ENCODE results near the gene GMIP. TPM values are rescaled to one million over a fixed set of nuclear protein-coding genes. Genes with fewer than 3 reads are reported as not detected.
A peak's percentile ranks its signal among the peaks of the same experiment; 100 is the strongest.

The GMIP gene
- total RNA-seq, 1 donor = 6.5 TPM

GRCh38 chr19:19627621-19628500 is 15.6 kb downstream of the GMIP start, which contains the start of gene LPAR2:
TSS of gene LPAR2 (minus strand) at chr19:19628220. CDS start at chr19:19627275, 945 bp downstream.
- Histone ChIP-seq H3K27me3 (ENCODE audit: insufficient read depth, low read length) (no peaks in the 10 kb centered on the region), H3K4me1 (ENCODE audit: insufficient read depth, low read length) (peaks cover 6% of the 10 kb centered on the region), H3K9me3 (ENCODE audit: low read depth, low read length) (no peaks in the 10 kb centered on the region), H3K79me2 (ENCODE audit: insufficient read depth, low read length) (no peaks in the 10 kb centered on the region), H3K27ac (ENCODE audit: low read depth, low read length) (no peak within 1 kb of the TSS), H3K4me3 (ENCODE audit: insufficient read depth, low read length) (peak within 1 kb of the TSS; percentile 51), H3K4me2 (ENCODE audit: insufficient read depth, low read length) (peak within 1 kb of the TSS; percentile 68), H4K20me1 (ENCODE audit: insufficient read depth, low read length) (no peaks in the 10 kb centered on the region), H3K36me3 (ENCODE audit: insufficient read depth, low read length) (peaks cover 8% of the 10 kb centered on the region), H2AFZ (ENCODE audit: low read length) (no peak within 1 kb of the TSS)
- DNase-seq (ENCODE audit: insufficient read length, low spot score, missing footprints) = peak; percentile 92
- TF ChIP-seq CTCF (IDR thresholded peaks at IDR 0.05; ENCODE audit: extremely low read depth, low read depth, low read length) = no peak

DNA sequence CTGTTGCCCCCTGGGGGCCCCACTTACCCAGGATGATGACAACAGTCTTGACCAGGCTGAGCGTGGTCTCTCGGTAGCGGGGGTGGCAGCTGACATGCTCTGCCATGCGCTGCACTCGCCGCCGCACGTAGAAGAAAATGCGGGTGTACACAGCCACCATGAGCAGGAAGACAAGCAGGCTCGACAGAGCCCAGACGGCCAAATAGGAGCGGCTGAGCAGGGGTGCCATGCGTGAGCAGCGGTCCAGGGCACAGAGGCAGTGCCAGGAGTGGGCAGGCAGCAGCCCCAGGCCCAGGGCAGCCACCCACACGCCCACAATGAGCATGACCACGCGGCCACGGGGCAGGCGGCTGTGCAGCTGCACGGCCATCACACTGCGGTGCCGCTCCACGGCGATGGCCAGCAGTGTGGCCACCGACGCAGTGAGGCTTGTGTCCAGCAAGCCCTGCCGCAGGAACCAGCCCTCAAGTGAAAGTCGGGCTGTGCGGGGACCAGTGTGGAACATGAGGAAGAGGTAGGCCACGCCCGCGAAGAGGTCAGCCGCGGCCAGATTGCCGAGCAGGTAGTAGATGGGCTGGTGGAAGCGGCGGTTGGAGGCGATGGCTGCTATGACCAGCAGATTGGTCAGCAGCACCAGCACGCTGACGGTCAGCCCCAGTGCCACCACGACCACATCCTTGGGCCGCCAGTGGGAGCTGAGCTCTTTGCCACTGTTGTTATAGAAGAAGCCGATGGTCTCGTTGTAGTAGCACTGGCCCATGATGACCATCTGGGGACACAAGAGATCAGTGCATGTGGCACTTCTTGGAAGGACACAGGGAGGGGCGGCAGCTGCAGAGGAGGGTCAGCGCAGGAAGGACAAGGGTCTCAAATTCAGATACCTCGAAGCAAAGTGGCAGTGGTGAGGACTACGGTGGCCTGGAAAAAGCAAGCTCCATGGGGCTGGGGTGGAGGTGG is 16.7 kb downstream of the GMIP start:
- Histone ChIP-seq H4K20me1 (ENCODE audit: insufficient read depth, low read length) (no peaks in the 10 kb centered on the region), H3K4me2 (ENCODE audit: insufficient read depth, low read length) (no peak overlapping the region), H3K9me3 (ENCODE audit: low read depth, low read length) (no peaks in the 10 kb centered on the region), H3K27ac (ENCODE audit: low read depth, low read length) (no peak overlapping the region), H3K4me1 (ENCODE audit: insufficient read depth, low read length) (peaks cover 6% of the 10 kb centered on the region), H3K36me3 (ENCODE audit: insufficient read depth, low read length) (peaks cover 4% of the 10 kb centered on the region), H2AFZ (ENCODE audit: low read length) (no peak overlapping the region), H3K4me3 (ENCODE audit: insufficient read depth, low read length) (no peak overlapping the region), H3K79me2 (ENCODE audit: insufficient read depth, low read length) (no peaks in the 10 kb centered on the region), H3K27me3 (ENCODE audit: insufficient read depth, low read length) (no peaks in the 10 kb centered on the region)
- peak; percentile 83 for DNase-seq (ENCODE audit: insufficient read length, low spot score, missing footprints)
- TF ChIP-seq CTCF (IDR thresholded peaks at IDR 0.05; ENCODE audit: extremely low read depth, low read depth, low read length) = no peak

- peak; percentile 62 for DNase-seq (ENCODE audit: insufficient read length, low spot score, missing footprints)
- Histone ChIP-seq H3K27ac (ENCODE audit: low read depth, low read length) (no peak overlapping the region), H3K27me3 (ENCODE audit: insufficient read depth, low read length) (no peaks in the 10 kb centered on the region), H4K20me1 (ENCODE audit: insufficient read depth, low read length) (no peaks in the 10 kb centered on the region), H3K4me2 (ENCODE audit: insufficient read depth, low read length) (no peak overlapping the region), H3K79me2 (ENCODE audit: insufficient read depth, low read length) (no peaks in the 10 kb centered on the region), H3K4me1 (ENCODE audit: insufficient read depth, low read length) (peaks cover 7% of the 10 kb centered on the region), H3K36me3 (ENCODE audit: insufficient read depth, low read length) (no peaks in the 10 kb centered on the region), H3K4me3 (ENCODE audit: insufficient read depth, low read length) (no peak overlapping the region), H2AFZ (ENCODE audit: low read length) (no peak overlapping the region), H3K9me3 (ENCODE audit: low read depth, low read length) (no peaks in the 10 kb centered on the region)
- TF ChIP-seq CTCF (IDR thresholded peaks at IDR 0.05; ENCODE audit: extremely low read depth, low read depth, low read length) = no peak
These were observed 19.4 kb downstream of the GMIP start for GRCh38 chr19:19624032-19624570.
